K562 (cell line): ENCODE measurements around the gene JUP. TPM values are rescaled to one million over a fixed set of nuclear protein-coding genes. Genes with fewer than 3 reads are reported as not detected.

ENCODE experiments used
- CBFA2T2 ChIP-seq: fragments of 450-650 bp; conservative IDR thresholded peaks from 2 replicates; pipeline ENCODE4 v1.6.1; 2017; ENCODE audit warnings: mild to moderate bottlenecking
- CBX3 ChIP-seq, 2 experiments: IDR thresholded peaks; 1 replicate in 1 of 2; 2 replicates in 1 of 2; pipeline ENCODE4 v1.6.1; 2012; ENCODE audit warnings: inconsistent platforms in 2 of 2, low read length in 2 of 2, borderline replicate concordance in 1 of 2, control low read depth in 1 of 2
- CC2D1A ChIP-seq: fragments of 450-650 bp; IDR thresholded peaks from 2 replicates; pipeline ENCODE4 v1.6.1; 2017; ENCODE audit warnings: mild to moderate bottlenecking
- CTBP1 ChIP-seq: fragments of 450-650 bp; IDR thresholded peaks from 2 replicates; pipeline ENCODE4 v1.6.1; 2016; ENCODE audit warnings: borderline replicate concordance
- FOXA3 ChIP-seq, 2 experiments: fragments of 450-650 bp in 1 of 2; sonication (generic) in 1 of 2; formaldehyde crosslinking; IDR thresholded peaks in 1 of 2; conservative IDR thresholded peaks in 1 of 2; 2 replicates each; pipeline versions ENCODE4 v1.4.0 to v1.8.0; 2020 to 2022; ENCODE audit warnings: mild to moderate bottlenecking in 2 of 2, missing genetic modification reagents in 1 of 2
- HDAC2 ChIP-seq: fragments of 450-650 bp; IDR thresholded peaks from 2 replicates; pipeline ENCODE4 v1.6.1; 2016; ENCODE audit warnings: mild to moderate bottlenecking
- JUND ChIP-seq, 2 experiments: IDR thresholded peaks; 2 replicates in 1 of 2; 3 replicates in 1 of 2; pipeline ENCODE4 v1.6.1; 2011; ENCODE audit warnings: borderline replicate concordance in 2 of 2, low read depth in 2 of 2, low read length in 2 of 2, improper control_type of control experiment in 1 of 2, missing biosample characterization in 1 of 2, missing genetic modification characterization in 1 of 2, missing genetic modification reagents in 1 of 2
- MCM2 ChIP-seq: fragments of 450-650 bp; IDR thresholded peaks from 2 replicates; pipeline ENCODE4 v1.6.1; 2017; ENCODE audit warnings: low read depth, mild to moderate bottlenecking
- MYC ChIP-seq, 2 experiments: fragments of 250-450 bp in 1 of 2; sonication (Bioruptor Pico) in 1 of 2; IDR thresholded peaks; 2 replicates each; pipeline versions ENCODE4 v1.5.1 to v1.6.1; 2012 to 2021; ENCODE audit warnings: low read depth in 2 of 2, borderline replicate concordance in 1 of 2, improper control_type of control experiment in 1 of 2, low read length in 1 of 2, mild to moderate bottlenecking in 1 of 2, moderate library complexity in 1 of 2
- PHTF2 ChIP-seq: fragments of 250-450 bp; sonication (Bioruptor Pico); IDR thresholded peaks from 2 replicates; pipeline ENCODE4 v1.5.0; 2021; ENCODE audit warnings: mild to moderate bottlenecking
- PRDM10 ChIP-seq: fragments of 450-650 bp; IDR thresholded peaks from 2 replicates; pipeline ENCODE4 v1.6.1; 2018; ENCODE audit not compliant: partially characterized antibody
- RBFOX2 ChIP-seq: fragments of 200-400 bp; formaldehyde crosslinking; IDR thresholded peaks from 2 replicates; pipeline ENCODE4 v1.6.1; 2017; ENCODE audit warnings: low read depth, mild to moderate bottlenecking, low read length, moderate library complexity
- SMC3 ChIP-seq: conservative IDR thresholded peaks from 2 replicates; pipeline ENCODE4 v1.6.1; 2011; ENCODE audit warnings: low read depth, low read length, improper control_type of control experiment; ENCODE audit not compliant: insufficient read depth
- SRF ChIP-seq, 2 experiments: fragments of 250-450, 450-650 bp in 1 of 2; sonication (Bioruptor Pico) in 1 of 2; sonication (generic) in 1 of 2; formaldehyde crosslinking; IDR thresholded peaks; 2 replicates each; pipeline versions ENCODE4 v1.5.0 to v1.5.1; 2020 to 2022; ENCODE audit warnings: mild to moderate bottlenecking in 1 of 2, missing genetic modification reagents in 1 of 2
- TBL1XR1 ChIP-seq, 2 experiments: IDR thresholded peaks; 2 replicates each; pipeline ENCODE4 v1.6.1; 2012; ENCODE audit warnings: improper control_type of control experiment in 2 of 2, low read length in 2 of 2, mild to moderate bottlenecking in 1 of 2
- TEAD4 ChIP-seq, 2 experiments: sonication (generic) in 1 of 2; formaldehyde crosslinking in 1 of 2; IDR thresholded peaks; 2 replicates each; pipeline versions ENCODE4 v1.6.1 to v1.8.0; 2012 to 2022; ENCODE audit warnings: borderline replicate concordance in 1 of 2, inconsistent platforms in 1 of 2, low read length in 1 of 2, mild to moderate bottlenecking in 1 of 2, missing genetic modification reagents in 1 of 2
- YY1 ChIP-seq, 3 experiments: IDR thresholded peaks; 2 replicates each; pipeline ENCODE4 v1.6.1; 2011; ENCODE audit warnings: low read length in 2 of 3, mild to moderate bottlenecking in 2 of 3, moderate library complexity in 2 of 3, borderline replicate concordance in 1 of 3, control low read depth in 1 of 3, low read depth in 1 of 3; ENCODE audit not compliant: insufficient read depth in 3 of 3, insufficient replicate concordance in 2 of 3, control insufficient read depth in 1 of 3, insufficient read length in 1 of 3; ENCODE audit errors: extremely low read depth in 1 of 3
- ZBTB7A ChIP-seq: IDR thresholded peaks from 2 replicates; pipeline ENCODE4 v1.6.1; 2011; ENCODE audit warnings: low read depth, mild to moderate bottlenecking, low read length, moderate library complexity, borderline replicate concordance; ENCODE audit not compliant: control insufficient read depth
- ZNF263 ChIP-seq: sonication (generic); formaldehyde crosslinking; IDR thresholded peaks from 2 replicates; pipeline ENCODE4 v1.8.0; 2022; ENCODE audit warnings: mild to moderate bottlenecking, missing genetic modification reagents, borderline replicate concordance
- ZNF551 ChIP-seq: fragments of 250-450 bp; sonication (Bioruptor Pico); IDR thresholded peaks from 2 replicates; pipeline ENCODE4 v1.5.0; 2021; ENCODE audit warnings: mild to moderate bottlenecking, moderate library complexity
- ZNF57 ChIP-seq: fragments of 450-650 bp; formaldehyde crosslinking; IDR thresholded peaks from 2 replicates; pipeline ENCODE4 v1.4.0; 2020; ENCODE audit warnings: mild to moderate bottlenecking, moderate library complexity
- polyA plus RNA-seq, 8 experiments: library from polyadenylated mRNA; depleted of rRNA in 4 of 8; stranded (reverse) in 5 of 8; unstranded in 3 of 8; fragments of >200 nt; fragmentation: Nextera tagmentation in 2 of 8; fragmentation: Illumina TruSeq in 1 of 8; extraction: Ambion mirVana in 2 of 8; extraction: Trizol in 1 of 8; gene quantifications; 2 replicates each; pipeline versions ENCODE4 v1.2.1 to v1.2.3, GENCODE V29; 2011 to 2014; ENCODE audit warnings: inconsistent platforms in 1 of 8, missing spikeins in 1 of 8
- total RNA-seq, 7 experiments: library from RNA; depleted of rRNA in 6 of 7; stranded (reverse); fragments of >200 nt in 6 of 7; fragmentation: Illumina TruSeq in 2 of 7; extraction: Trizol in 2 of 7; gene quantifications; 2 replicates each; pipeline versions ENCODE4 v1.2.1 to v1.2.3, GENCODE V29; 2011 to 2021; ENCODE audit warnings: low replicate concordance in 1 of 7

The JUP gene
- total and polyA plus RNA-seq, 9 of the 15 experiments (the other 6 are each of a cell fraction or from before 2014, with no cell fraction given), result 6.4 to 177 (median 31.2) TPM

GRCh38 chr17:41801374-41802271, 15.1 kb upstream of the JUP start (continued):
- TF ChIP-seq YY1 (IDR thresholded peaks at IDR 0.05; ENCODE audit: borderline replicate concordance in 1 of 3, control insufficient read depth in 1 of 3, extremely low read depth in 1 of 3, insufficient read depth in 3 of 3, insufficient read length in 1 of 3, insufficient replicate concordance in 2 of 3, low read depth in 1 of 3, low read length in 2 of 3) (peak in 1 of 3 experiments; percentile 24), RBFOX2 (no peak), ZNF57 (CRISPR knock-in tag) (no peak), ZBTB7A (0 out of 2 replicates have a peak, but pooled peaks have one; percentile 11), CTBP1 (peak; percentile 69; the same call in 1 of the 2 replicates), HDAC2 (no peak), PRDM10 (no peak), TEAD4 (IDR thresholded peaks at IDR 0.05; ENCODE audit: low read length) (0 out of 2 replicates have a peak, but pooled peaks have one; percentile 37), TEAD4 (CRISPR knock-in tag; IDR thresholded peaks at IDR 0.05; ENCODE audit: borderline replicate concordance) (no peak), ZNF551 (CRISPR knock-in tag) (no peak), MYC (IDR thresholded peaks at IDR 0.05; ENCODE audit: low read depth, low read length) (peak; percentile 58; the same call in 1 of the 2 replicates), MYC (CRISPR knock-in tag; IDR thresholded peaks at IDR 0.05; ENCODE audit: borderline replicate concordance, low read depth) (no peak), SRF (CRISPR knock-in tag; IDR thresholded peaks at IDR 0.05) (0 out of 4 replicates have a peak, but pooled peaks of 1 of the 2 experiments have one; percentile 36), CC2D1A (peak; percentile 91), PHTF2 (CRISPR knock-in tag) (no peak), ZNF263 (CRISPR knock-in tag) (peak; percentile 34; the same call in 1 of the 2 replicates), CBFA2T2 (no peak), MCM2 (no peak), FOXA3 (CRISPR knock-in tag; conservative IDR thresholded peaks at IDR 0.05 in 1 of 2, IDR thresholded peaks at IDR 0.05 in 1 of 2) (no peak), CBX3 (IDR thresholded peaks at IDR 0.05; ENCODE audit: borderline replicate concordance in 1 of 2, low read length in 2 of 2) (no peak), SMC3 (peak; percentile 98), JUND (IDR thresholded peaks at IDR 0.05; ENCODE audit: borderline replicate concordance, low read depth, low read length) (no peak), JUND (tag; IDR thresholded peaks at IDR 0.05; ENCODE audit: borderline replicate concordance, low read depth, low read length) (peak; percentile 23; the same call in 1 of the 3 replicates), TBL1XR1 (IDR thresholded peaks at IDR 0.05; ENCODE audit: low read length in 2 of 2) (no peak)
